Fibroblast of villous mesenchyme (primary cell): ENCODE data around the gene ACSL6. TPM values are rescaled to one million over a fixed set of nuclear protein-coding genes. Genes with fewer than 3 reads are reported as not detected.

Source experiments
- DNase-seq: peaks from one replicate; pipeline ENCODE4 v3.0.0-alpha.2; 2010; ENCODE audit warnings: low read depth
- H3K4me3 ChIP-seq: 2 replicates; pipeline ENCODE4 v1.5.1; 2011; ENCODE audit warnings: low read depth, mild to moderate bottlenecking, low read length
- total RNA-seq: library from RNA; depleted of rRNA; stranded (reverse); fragments of >200 nt; gene quantifications from 2 replicates; pipeline ENCODE4 v1.2.3, GENCODE V29; 2012
- TF ChIP-seq, protein P1 (sequence below): IDR thresholded peaks from 2 replicates; pipeline ENCODE4 v1.5.1; 2012; ENCODE audit warnings: low read depth, mild to moderate bottlenecking, low read length; ENCODE audit not compliant: insufficient read depth

ACSL6 gene
- total RNA-seq, 1 donor = 0.43 TPM

DNA sequence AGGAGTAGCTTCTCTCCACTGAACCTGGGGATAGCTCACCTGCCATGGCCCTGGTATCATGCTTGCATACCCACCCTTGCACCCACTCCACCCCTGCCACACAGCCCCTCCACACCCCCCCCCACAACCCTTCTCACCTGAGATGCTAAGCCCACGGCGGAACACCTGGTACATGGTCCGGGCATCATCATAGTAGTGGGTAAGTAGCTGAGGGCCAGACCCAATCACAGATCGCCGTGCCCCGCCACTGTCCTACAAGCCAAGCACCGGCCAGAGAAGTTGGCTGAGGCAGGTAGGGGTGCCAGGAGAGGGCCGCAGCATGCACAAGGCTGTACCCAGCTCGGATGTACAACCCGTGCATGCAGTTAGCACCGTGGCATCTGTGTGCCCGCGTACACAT lies 20.7 kb downstream of the ACSL6 start:
- TF ChIP-seq, protein P1, sequence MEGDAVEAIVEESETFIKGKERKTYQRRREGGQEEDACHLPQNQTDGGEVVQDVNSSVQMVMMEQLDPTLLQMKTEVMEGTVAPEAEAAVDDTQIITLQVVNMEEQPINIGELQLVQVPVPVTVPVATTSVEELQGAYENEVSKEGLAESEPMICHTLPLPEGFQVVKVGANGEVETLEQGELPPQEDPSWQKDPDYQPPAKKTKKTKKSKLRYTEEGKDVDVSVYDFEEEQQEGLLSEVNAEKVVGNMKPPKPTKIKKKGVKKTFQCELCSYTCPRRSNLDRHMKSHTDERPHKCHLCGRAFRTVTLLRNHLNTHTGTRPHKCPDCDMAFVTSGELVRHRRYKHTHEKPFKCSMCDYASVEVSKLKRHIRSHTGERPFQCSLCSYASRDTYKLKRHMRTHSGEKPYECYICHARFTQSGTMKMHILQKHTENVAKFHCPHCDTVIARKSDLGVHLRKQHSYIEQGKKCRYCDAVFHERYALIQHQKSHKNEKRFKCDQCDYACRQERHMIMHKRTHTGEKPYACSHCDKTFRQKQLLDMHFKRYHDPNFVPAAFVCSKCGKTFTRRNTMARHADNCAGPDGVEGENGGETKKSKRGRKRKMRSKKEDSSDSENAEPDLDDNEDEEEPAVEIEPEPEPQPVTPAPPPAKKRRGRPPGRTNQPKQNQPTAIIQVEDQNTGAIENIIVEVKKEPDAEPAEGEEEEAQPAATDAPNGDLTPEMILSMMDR = no peak
- no peak overlapping the region for H3K4me3 ChIP-seq
- no peak for DNase-seq

DNA sequence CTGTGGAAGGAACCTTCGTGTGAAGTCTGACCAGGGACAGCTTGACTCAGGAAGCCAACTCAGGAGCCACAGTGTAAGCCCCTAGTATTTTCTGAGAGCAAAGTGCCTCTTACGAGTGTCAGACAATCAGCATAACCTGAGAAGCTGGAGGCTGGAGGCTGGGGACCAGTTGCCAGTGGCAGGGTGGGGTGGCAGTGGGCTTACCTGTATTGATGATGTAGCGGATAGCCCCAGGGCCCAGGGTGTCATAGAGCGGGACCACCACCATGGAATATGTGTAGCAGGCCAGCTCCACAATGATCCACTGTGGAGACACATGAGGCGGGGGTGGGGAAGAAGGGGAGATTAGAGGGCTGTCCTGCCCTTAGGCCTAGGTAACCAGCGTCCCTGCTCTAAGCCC lies 22.9 kb downstream of the ACSL6 start:
- H3K4me3 ChIP-seq = no peak overlapping the region
- TF ChIP-seq, protein P1 = no peak
- DNase-seq = no peak

DNA sequence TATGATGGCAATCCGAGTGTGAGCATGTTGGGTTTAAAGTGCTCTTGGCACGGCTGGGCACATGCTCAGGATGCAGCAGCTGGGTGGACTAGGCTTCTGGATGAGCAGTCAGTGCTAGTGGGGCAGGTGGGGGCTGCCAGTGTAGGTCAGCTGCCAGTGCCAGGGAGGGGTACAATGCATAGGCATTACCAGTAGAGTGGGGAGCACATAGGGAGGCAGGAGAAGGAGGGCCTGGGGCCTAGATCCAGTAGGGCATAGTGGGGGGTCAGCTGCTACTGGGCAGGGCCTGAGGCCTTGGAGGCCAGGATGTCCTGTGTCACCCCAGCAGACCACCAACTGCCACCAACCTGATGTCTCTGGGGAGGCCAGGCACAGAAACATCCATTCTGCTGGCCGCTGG lies 24.2 kb downstream of the ACSL6 start:
- no peak overlapping the region for H3K4me3 ChIP-seq
- no peak for DNase-seq
- TF ChIP-seq, protein P1 = no peak

DNA sequence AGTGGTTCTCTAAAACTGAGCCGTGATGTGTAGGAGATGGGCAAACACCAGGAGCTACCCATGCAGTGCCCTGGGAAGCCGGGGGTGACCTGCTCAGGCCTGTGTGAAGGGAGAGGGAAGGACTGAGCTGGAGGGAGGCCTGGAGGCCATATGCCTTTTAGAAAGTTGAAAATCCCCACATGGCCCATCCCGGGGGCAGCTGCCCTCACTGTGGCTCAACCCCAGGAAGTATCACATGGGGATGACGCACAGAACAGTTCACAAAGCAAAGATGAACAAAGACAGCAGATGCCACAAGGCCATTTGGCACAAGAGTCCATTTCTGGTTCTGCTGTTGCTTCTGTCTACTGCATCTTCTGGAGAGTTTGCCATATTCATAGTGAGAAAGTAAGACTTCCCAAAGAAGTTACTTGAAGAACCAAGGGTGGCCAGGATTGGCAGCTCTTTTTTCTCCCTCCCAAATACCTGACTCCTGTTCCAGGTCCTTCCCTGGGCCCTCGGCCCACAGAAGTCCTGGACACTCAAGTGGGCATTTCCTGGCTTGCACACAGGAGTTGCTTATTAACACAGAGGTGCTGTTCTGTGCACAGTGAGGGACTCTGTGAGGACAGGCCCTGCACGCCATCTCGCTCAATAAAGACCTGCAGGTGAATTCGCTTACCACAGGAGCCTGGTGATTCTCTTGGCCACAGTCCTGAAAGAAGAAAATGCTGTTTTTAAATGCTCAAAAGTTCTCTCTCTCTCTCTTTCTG lies 25.1 kb downstream of the ACSL6 start:
- no peak overlapping the region for H3K4me3 ChIP-seq
- TF ChIP-seq, protein P1 = no peak
- no peak for DNase-seq

DNA sequence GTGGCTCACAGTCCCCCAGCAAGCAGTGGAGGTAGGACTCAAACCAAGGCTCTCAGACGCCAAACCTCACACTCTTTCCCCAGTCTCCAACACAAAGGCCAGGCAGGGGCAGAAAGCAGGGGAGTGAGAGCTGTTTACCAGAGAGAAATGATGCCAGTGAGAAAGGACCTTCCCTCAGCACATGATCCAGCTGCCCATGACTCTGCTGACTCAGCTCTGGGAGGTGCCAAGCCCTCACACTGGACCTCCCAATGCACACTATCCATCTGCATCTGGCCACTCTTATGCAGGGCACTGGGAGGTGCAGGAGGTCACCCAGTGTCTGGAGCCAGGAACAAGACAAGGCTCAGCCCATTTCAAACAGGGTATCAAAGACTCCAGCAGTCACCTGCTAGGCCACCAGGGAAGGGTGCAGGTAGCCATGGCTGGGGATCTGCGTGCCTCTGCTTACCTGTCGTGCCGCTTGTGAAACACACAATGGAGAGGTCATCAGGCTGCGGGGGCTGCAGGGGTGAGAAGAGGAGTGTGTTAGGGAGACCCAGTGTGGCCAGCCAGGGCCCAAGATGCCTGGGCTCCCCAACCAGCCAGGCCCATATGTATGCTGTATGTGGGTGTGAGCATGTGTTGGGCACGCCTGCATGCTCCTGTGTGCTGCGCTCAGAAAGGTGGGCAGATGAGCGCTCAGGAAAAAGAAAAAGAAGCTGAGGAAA lies 26.3 kb downstream of the ACSL6 start:
- TF ChIP-seq, protein P1 = no peak
- H3K4me3 ChIP-seq = no peak overlapping the region
- DNase-seq = no peak

DNA sequence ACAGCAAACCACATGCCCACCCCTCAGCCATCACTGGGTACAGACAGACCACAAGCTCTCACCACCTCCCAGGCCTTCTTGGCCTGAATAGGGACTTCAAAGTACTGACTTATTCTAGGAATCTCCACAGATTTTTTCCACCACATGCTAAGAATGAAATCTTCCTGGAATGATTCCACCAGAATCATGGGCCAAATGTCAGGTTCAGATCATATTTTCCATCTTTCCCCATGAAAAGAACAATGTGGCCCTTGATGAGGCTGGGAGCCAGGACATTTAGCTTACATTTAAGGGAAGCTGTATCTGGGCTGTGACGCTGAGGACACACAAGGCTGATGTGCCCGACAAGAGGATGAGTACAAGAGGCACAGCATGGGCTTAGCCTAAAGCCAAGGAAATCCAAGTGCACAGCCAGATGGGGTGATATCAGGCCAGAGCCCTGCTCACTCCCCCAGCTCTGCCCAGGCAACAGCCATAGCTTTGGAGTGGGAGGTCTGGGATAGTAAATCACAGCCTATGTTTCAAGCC lies 28.1 kb downstream of the ACSL6 start:
- no peak for DNase-seq
- TF ChIP-seq, protein P1 = no peak
- H3K4me3 ChIP-seq = no peak overlapping the region
